ENCODE measurements around the gene CAMK2B. TPM values are rescaled to one million over a fixed set of nuclear protein-coding genes. Genes with fewer than 3 reads are reported as not detected.

CAMK2B gene
- total and polyA plus RNA-seq, 2 experiments from 2014 or later = not detected

DNA sequence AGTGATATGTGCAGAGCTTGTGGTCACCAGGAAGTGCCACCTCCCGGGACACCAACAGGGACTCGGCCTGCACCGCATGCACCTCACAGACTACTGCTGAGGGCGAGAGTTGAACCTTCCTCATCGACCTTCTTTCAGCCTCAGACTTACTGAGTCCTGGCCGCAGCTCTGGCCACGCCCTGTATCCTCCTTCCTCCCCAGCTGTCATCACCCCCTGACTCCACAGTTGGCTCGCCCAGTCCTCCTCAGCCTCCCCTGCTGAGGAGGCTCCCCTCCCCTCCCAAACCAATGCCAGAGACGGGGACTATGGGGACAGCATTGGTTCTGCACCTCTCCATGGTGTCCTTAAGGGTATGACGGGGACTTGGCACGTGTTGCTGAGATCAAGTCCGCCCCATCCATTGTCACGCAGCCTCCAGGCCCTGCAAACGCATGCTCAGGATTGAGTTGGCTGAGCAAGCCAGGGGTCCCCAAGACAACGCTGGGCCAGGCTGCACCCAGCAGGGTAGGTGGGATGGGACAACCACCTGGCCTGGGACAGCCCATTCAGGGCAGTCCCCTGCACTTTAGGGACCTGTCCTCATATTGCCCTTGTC is 75.7 kb downstream of the CAMK2B start (continued):
- no peak for TF ChIP-seq CTCF (conservative IDR thresholded peaks at IDR 0.05; ENCODE audit: low read depth in 2 of 2)
- TF ChIP-seq, protein P1, sequence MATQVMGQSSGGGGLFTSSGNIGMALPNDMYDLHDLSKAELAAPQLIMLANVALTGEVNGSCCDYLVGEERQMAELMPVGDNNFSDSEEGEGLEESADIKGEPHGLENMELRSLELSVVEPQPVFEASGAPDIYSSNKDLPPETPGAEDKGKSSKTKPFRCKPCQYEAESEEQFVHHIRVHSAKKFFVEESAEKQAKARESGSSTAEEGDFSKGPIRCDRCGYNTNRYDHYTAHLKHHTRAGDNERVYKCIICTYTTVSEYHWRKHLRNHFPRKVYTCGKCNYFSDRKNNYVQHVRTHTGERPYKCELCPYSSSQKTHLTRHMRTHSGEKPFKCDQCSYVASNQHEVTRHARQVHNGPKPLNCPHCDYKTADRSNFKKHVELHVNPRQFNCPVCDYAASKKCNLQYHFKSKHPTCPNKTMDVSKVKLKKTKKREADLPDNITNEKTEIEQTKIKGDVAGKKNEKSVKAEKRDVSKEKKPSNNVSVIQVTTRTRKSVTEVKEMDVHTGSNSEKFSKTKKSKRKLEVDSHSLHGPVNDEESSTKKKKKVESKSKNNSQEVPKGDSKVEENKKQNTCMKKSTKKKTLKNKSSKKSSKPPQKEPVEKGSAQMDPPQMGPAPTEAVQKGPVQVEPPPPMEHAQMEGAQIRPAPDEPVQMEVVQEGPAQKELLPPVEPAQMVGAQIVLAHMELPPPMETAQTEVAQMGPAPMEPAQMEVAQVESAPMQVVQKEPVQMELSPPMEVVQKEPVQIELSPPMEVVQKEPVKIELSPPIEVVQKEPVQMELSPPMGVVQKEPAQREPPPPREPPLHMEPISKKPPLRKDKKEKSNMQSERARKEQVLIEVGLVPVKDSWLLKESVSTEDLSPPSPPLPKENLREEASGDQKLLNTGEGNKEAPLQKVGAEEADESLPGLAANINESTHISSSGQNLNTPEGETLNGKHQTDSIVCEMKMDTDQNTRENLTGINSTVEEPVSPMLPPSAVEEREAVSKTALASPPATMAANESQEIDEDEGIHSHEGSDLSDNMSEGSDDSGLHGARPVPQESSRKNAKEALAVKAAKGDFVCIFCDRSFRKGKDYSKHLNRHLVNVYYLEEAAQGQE (IDR thresholded peaks at IDR 0.05; ENCODE audit: unreplicated experiment) = no peak
- TF ChIP-seq ZNF331 (CRISPR knock-in tag; IDR thresholded peaks at IDR 0.05; ENCODE audit: low read depth) = no peak
- no peak for TF ChIP-seq STAT1 (IDR thresholded peaks at IDR 0.05; ENCODE audit: unreplicated experiment)
- no peak for TF ChIP-seq NANOG (IDR thresholded peaks at IDR 0.05; ENCODE audit: borderline replicate concordance)

GRCh38 chr7:44247868-44248651 is 77.3 kb downstream of the CAMK2B start:
- no peak for ATAC-seq
- H3K9me3 Mint-ChIP-seq = no peaks in the 10 kb centered on the region; the same call in 2 of the 3 replicates
- TF ChIP-seq CREB1 (CRISPR knock-in tag; IDR thresholded peaks at IDR 0.05; ENCODE audit: low read depth) = no peak
- TF ChIP-seq STAT1 (IDR thresholded peaks at IDR 0.05; ENCODE audit: unreplicated experiment) = no peak
- no peak for TF ChIP-seq ZNF331 (CRISPR knock-in tag; IDR thresholded peaks at IDR 0.05; ENCODE audit: low read depth)
- no peak for TF ChIP-seq NANOG (IDR thresholded peaks at IDR 0.05; ENCODE audit: borderline replicate concordance)
- no peak for TF ChIP-seq EZH2 (IDR thresholded peaks at IDR 0.05; ENCODE audit: low read depth, unreplicated experiment)
- TF ChIP-seq ZNF114 (CRISPR knock-in tag; IDR thresholded peaks at IDR 0.05) = no peak
- TF ChIP-seq, protein P2, sequence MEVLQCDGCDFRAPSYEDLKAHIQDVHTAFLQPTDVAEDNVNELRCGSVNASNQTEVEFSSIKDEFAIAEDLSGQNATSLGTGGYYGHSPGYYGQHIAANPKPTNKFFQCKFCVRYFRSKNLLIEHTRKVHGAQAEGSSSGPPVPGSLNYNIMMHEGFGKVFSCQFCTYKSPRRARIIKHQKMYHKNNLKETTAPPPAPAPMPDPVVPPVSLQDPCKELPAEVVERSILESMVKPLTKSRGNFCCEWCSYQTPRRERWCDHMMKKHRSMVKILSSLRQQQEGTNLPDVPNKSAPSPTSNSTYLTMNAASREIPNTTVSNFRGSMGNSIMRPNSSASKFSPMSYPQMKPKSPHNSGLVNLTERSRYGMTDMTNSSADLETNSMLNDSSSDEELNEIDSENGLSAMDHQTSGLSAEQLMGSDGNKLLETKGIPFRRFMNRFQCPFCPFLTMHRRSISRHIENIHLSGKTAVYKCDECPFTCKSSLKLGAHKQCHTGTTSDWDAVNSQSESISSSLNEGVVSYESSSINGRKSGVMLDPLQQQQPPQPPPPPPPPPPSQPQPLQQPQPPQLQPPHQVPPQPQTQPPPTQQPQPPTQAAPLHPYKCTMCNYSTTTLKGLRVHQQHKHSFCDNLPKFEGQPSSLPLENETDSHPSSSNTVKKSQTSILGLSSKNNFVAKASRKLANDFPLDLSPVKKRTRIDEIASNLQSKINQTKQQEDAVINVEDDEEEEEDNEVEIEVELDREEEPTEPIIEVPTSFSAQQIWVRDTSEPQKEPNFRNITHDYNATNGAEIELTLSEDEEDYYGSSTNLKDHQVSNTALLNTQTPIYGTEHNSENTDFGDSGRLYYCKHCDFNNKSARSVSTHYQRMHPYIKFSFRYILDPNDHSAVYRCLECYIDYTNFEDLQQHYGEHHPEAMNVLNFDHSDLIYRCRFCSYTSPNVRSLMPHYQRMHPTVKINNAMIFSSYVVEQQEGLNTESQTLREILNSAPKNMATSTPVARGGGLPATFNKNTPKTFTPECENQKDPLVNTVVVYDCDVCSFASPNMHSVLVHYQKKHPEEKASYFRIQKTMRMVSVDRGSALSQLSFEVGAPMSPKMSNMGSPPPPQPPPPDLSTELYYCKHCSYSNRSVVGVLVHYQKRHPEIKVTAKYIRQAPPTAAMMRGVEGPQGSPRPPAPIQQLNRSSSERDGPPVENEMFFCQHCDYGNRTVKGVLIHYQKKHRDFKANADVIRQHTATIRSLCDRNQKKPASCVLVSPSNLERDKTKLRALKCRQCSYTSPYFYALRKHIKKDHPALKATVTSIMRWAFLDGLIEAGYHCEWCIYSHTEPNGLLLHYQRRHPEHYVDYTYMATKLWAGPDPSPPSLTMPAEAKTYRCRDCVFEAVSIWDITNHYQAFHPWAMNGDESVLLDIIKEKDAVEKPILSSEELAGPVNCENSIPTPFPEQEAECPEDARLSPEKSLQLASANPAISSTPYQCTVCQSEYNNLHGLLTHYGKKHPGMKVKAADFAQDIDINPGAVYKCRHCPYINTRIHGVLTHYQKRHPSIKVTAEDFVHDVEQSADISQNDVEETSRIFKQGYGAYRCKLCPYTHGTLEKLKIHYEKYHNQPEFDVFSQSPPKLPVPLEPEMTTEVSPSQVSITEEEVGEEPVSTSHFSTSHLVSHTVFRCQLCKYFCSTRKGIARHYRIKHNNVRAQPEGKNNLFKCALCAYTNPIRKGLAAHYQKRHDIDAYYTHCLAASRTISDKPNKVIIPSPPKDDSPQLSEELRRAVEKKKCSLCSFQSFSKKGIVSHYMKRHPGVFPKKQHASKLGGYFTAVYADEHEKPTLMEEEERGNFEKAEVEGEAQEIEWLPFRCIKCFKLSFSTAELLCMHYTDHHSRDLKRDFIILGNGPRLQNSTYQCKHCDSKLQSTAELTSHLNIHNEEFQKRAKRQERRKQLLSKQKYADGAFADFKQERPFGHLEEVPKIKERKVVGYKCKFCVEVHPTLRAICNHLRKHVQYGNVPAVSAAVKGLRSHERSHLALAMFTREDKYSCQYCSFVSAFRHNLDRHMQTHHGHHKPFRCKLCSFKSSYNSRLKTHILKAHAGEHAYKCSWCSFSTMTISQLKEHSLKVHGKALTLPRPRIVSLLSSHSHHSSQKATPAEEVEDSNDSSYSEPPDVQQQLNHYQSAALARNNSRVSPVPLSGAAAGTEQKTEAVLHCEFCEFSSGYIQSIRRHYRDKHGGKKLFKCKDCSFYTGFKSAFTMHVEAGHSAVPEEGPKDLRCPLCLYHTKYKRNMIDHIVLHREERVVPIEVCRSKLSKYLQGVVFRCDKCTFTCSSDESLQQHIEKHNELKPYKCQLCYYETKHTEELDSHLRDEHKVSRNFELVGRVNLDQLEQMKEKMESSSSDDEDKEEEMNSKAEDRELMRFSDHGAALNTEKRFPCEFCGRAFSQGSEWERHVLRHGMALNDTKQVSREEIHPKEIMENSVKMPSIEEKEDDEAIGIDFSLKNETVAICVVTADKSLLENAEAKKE (CRISPR knock-in tag; IDR thresholded peaks at IDR 0.05) = no peak
- no peak for TF ChIP-seq POLR2AphosphoS5 (IDR thresholded peaks at IDR 0.05; ENCODE audit: low read depth)

More at GRCh38 chr7:44247868-44248651, 77.3 kb downstream of the CAMK2B start:
- no peak for DNase-seq (ENCODE audit: low spot score)
- Histone ChIP-seq H3K9me2 (ENCODE audit: insufficient read depth) (no peaks in the 10 kb centered on the region), H3K27me3 (ENCODE audit: insufficient read depth) (no peaks in the 10 kb centered on the region), H3K4me3 (no peak overlapping the region), H3F3A (replicated peaks; ENCODE audit: low read depth) (no peaks in the 10 kb centered on the region), H3K4me1 (ENCODE audit: insufficient read depth) (no peaks in the 10 kb centered on the region), H3K27ac (ENCODE audit: low read depth) (no peak overlapping the region), H3K79me2 (replicated peaks; ENCODE audit: insufficient read depth) (no peaks in the 10 kb centered on the region), H3K4me2 (no peak overlapping the region), H3K36me3 (ENCODE audit: insufficient read depth) (no peaks in the 10 kb centered on the region), H2AFZ (no peak overlapping the region), H4K20me1 (replicated peaks; ENCODE audit: insufficient read depth) (no peaks in the 10 kb centered on the region)
- Mint-ChIP-seq H3K4me3 (no peak overlapping the region), H3K27me3 (ENCODE audit: insufficient read depth, low read depth, poor library complexity) (peaks cover 10% of the 10 kb centered on the region), H3K27ac (no peak overlapping the region), H3K4me1 (no peaks in the 10 kb centered on the region), H3K36me3 (ENCODE audit: low read depth) (no peaks in the 10 kb centered on the region)

Data from GM23338 (cell line).